Fibroblast of skin of left biceps (primary cell): Measurements from ENCODE around the gene FIBCD1.
"Not testable (repeated sequence)": the region's sequence is repeated elsewhere in the genome, so short reads cannot be mapped to it uniquely, and the experiment has no call there.

Experiments used
- DNase-seq, 2 experiments: peaks; one replicate each; pipeline ENCODE4 v3.0.0-alpha.2; 2013; ENCODE audit warnings: low read depth in 2 of 2

FIBCD1 gene

GRCh38 chr9:130921989-130922892 is 16.8 kb downstream of the FIBCD1 start:
- no peak for DNase-seq

GRCh38 chr9:130921300-130921988 is 17.6 kb downstream of the FIBCD1 start:
- no peak for DNase-seq

GRCh38 chr9:130920762-130921299 is 18.2 kb downstream of the FIBCD1 start:
- DNase-seq = no peak

GRCh38 chr9:130920233-130920632 is 18.8 kb downstream of the FIBCD1 start:
- DNase-seq = no peak

- no peak for DNase-seq
Observed at GRCh38 chr9:130919559-130920145, 19.4 kb downstream of the FIBCD1 start.

- no peak for DNase-seq
Observed at GRCh38 chr9:130918826-130919558, 20.1 kb downstream of the FIBCD1 start.

- no peak for DNase-seq
Observed at GRCh38 chr9:130918101-130918825, 20.8 kb downstream of the FIBCD1 start.

GRCh38 chr9:130917168-130917960 is 21.7 kb downstream of the FIBCD1 start:
- no peak for DNase-seq

- DNase-seq = no peak
Observed at GRCh38 chr9:130915096-130915447, 24.0 kb downstream of the FIBCD1 start.

- DNase-seq = no peak
Observed at GRCh38 chr9:130914417-130915095, 24.5 kb downstream of the FIBCD1 start.

GRCh38 chr9:130913599-130914416 is 25.2 kb downstream of the FIBCD1 start:
- no peak for DNase-seq

GRCh38 chr9:130912932-130913598 is 26.0 kb downstream of the FIBCD1 start:
- DNase-seq = no peak

- DNase-seq = no peak
Observed at GRCh38 chr9:130911254-130912049, 27.6 kb downstream of the FIBCD1 start.

GRCh38 chr9:130910670-130911069 is 28.4 kb downstream of the FIBCD1 start:
- DNase-seq = not testable (repeated sequence)

- not testable (repeated sequence) for DNase-seq
Observed at GRCh38 chr9:130910041-130910440, 29.0 kb downstream of the FIBCD1 start.

- no peak for DNase-seq
Observed at GRCh38 chr9:130908878-130909355, 30.1 kb downstream of the FIBCD1 start.
